GM12892 (cell line): Measurements from ENCODE around the gene TYW1.
"Not testable (repeated sequence)": the region's sequence is repeated elsewhere in the genome, so short reads cannot be mapped to it uniquely, and the experiment has no call there.

ENCODE experiments used
- POLR2A ChIP-seq: IDR thresholded peaks from 2 replicates; pipeline ENCODE4 v1.6.1; 2011; ENCODE audit warnings: low read depth, low read length, control low read depth
- TAF1 ChIP-seq: IDR thresholded peaks from 2 replicates; pipeline ENCODE4 v1.6.1; 2011; ENCODE audit warnings: low read depth, mild to moderate bottlenecking, control low read depth, low read length, borderline replicate concordance

DNA sequence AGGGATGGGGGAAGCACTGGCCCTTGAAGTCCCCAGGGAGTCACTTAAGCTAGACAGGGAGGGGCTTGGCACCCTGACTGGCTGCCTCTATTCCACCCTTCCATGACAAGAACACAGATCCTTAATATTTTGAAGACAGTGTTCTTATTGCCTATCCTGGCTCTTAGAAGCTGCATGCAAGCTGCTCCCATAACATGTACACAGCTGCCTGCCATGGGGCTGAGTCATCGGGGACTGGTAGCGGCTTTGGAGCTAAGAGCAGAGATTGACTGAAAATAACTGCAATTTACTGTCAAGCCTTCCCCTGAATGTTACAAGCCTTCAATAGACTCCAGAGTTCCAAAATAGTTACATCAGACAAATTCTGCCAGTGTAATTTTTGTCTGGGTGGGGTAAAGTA lies 226.9 kb downstream of the TYW1 start:
- TF ChIP-seq POLR2A, TAF1: not testable (repeated sequence)
